Mucosa of rectum (tissue), 2 donors: ENCODE measurements around the gene EML6.

Experiments
- H3K27ac ChIP-seq, 2 donors: one replicate each; pipeline ENCODE4 v1.7.0; 2013; ENCODE audit warnings: inconsistent platforms in 2 of 2, low read depth in 2 of 2, low read length in 2 of 2
- H3K27me3 ChIP-seq, 2 donors: one replicate each; pipeline ENCODE4 v1.7.0; 2013; ENCODE audit warnings: low read length in 2 of 2; ENCODE audit not compliant: control insufficient read depth in 2 of 2, insufficient read depth in 2 of 2
- H3K36me3 ChIP-seq, 2 donors: one replicate each; pipeline ENCODE4 v1.7.0; 2013; ENCODE audit warnings: low read length in 2 of 2; ENCODE audit not compliant: control insufficient read depth in 2 of 2, insufficient read depth in 2 of 2
- H3K4me1 ChIP-seq, 2 donors: one replicate each; pipeline ENCODE4 v1.7.0; 2013; ENCODE audit warnings: low read length in 2 of 2, mild to moderate bottlenecking in 1 of 2; ENCODE audit not compliant: control insufficient read depth in 2 of 2, insufficient read depth in 2 of 2
- H3K4me3 ChIP-seq, 2 donors: one replicate each; pipeline ENCODE4 v1.7.0; 2013; ENCODE audit warnings: low read length in 2 of 2
- H3K9ac ChIP-seq, 2 donors: one replicate each; pipeline ENCODE4 v1.7.0; 2013; ENCODE audit warnings: low read length in 2 of 2, low read depth in 1 of 2, mild to moderate bottlenecking in 1 of 2
- H3K9me3 ChIP-seq, 2 donors: one replicate each; pipeline ENCODE4 v1.7.0; 2013; ENCODE audit warnings: low read length in 2 of 2; ENCODE audit not compliant: control insufficient read depth in 2 of 2
- donor health status: healthy.
- donor health status: Normal muscosa, but diverticular disease.

The EML6 gene

DNA sequence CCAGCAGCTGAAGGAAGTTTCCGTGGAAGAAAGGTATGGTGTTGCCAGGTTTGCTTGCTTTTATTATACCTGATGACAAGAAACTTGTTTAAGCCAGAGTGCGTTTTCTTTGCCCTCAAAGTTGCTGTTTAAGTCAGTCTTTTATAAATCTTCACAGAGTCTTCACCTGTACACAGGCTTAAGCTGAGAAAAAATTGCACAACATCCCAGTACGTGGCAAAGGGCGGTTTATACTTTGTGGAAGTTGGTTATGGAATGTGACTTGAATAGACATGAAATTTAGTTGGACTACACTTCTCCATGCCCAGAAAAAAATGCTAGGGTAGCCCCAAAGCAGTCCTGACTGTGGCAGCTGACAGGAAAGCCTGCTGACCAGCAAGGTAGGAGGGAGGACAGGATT is 205.3 kb downstream of the EML6 start:
- no peaks in the 10 kb centered on the region for H3K36me3 ChIP-seq
- no peak overlapping the region for H3K4me3 ChIP-seq
- no peak overlapping the region for H3K27ac ChIP-seq
- no peak overlapping the region for H3K9ac ChIP-seq
- no peaks in the 10 kb centered on the region for H3K9me3 ChIP-seq
- H3K4me1 ChIP-seq: no peaks in the 10 kb centered on the region
- H3K27me3 ChIP-seq: no peaks in the 10 kb centered on the region

GRCh38 chr2:54931473-54931872 is 208.0 kb downstream of the EML6 start:
- Histone ChIP-seq H3K4me1 (no peaks in the 10 kb centered on the region), H3K27ac (no peak overlapping the region), H3K36me3 (no peaks in the 10 kb centered on the region), H3K4me3 (no peak overlapping the region), H3K27me3 (no peaks in the 10 kb centered on the region), H3K9me3 (no peaks in the 10 kb centered on the region), H3K9ac (no peak overlapping the region)

- Histone ChIP-seq H3K4me3 (no peak overlapping the region), H3K4me1 (no peaks in the 10 kb centered on the region), H3K9me3 (peaks cover 0 to 3% of the 10 kb centered on the region in 2 donors), H3K27me3 (no peaks in the 10 kb centered on the region), H3K27ac (no peak overlapping the region), H3K36me3 (no peaks in the 10 kb centered on the region), H3K9ac (no peak overlapping the region)
Measured at GRCh38 chr2:54935389-54935788, 211.9 kb downstream of the EML6 start.

DNA sequence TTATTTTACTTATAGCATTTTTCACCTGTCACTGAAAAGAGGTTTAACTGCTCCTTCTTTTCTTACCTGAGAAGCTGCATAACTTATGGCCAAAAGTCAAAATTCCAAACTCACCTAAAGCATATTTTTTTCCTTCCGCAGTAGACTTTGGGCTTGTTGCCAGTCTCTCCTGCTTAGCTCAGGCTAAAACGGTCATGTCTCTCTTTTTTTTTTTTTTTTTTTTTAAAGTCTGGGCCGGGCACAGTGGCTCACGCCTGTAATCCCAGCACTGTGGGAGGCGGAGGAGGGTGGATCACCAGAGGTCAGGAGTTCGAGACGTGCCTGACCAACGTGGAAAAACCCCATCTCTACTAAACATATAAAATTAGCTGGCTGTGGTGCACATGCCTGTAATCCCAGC is 213.3 kb downstream of the EML6 start:
- Histone ChIP-seq H3K9me3 (peaks cover 0 to 3% of the 10 kb centered on the region in 2 donors), H3K4me3 (no peak overlapping the region), H3K27ac (no peak overlapping the region), H3K27me3 (no peaks in the 10 kb centered on the region), H3K4me1 (no peaks in the 10 kb centered on the region), H3K36me3 (no peaks in the 10 kb centered on the region), H3K9ac (no peak overlapping the region)

GRCh38 chr2:54939446-54940118 is 216.1 kb downstream of the EML6 start:
- Histone ChIP-seq H3K4me1 (no peaks in the 10 kb centered on the region), H3K9me3 (peaks cover 0 to 3% of the 10 kb centered on the region in 2 donors), H3K27me3 (no peaks in the 10 kb centered on the region), H3K9ac (no peak overlapping the region), H3K27ac (no peak overlapping the region), H3K4me3 (no peak overlapping the region), H3K36me3 (no peaks in the 10 kb centered on the region)

DNA sequence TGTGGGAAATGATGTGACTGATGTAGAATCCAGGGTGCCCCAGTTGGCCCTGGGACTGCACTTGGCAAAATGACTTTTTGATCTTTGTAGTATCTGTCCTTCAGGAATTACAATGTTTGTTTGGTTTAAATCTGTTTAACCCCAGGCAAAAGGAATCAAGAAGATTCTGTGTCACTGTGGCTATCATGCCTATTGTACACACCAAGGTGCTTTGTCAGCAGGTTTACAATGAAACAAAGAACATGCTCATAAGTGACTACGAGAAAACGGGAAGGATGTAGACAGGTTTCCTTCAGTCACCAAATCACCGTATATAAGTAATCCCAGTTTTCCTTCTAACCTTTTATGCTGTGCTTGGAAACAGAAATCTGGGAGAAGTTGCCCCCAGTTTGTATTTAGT is 217.3 kb downstream of the EML6 start:
- H3K9ac ChIP-seq: no peak overlapping the region
- peaks cover 0 to 3% of the 10 kb centered on the region in 2 donors for H3K9me3 ChIP-seq
- H3K27ac ChIP-seq: no peak overlapping the region
- H3K27me3 ChIP-seq: no peaks in the 10 kb centered on the region
- H3K36me3 ChIP-seq: no peaks in the 10 kb centered on the region
- no peak overlapping the region for H3K4me3 ChIP-seq
- no peaks in the 10 kb centered on the region for H3K4me1 ChIP-seq

DNA sequence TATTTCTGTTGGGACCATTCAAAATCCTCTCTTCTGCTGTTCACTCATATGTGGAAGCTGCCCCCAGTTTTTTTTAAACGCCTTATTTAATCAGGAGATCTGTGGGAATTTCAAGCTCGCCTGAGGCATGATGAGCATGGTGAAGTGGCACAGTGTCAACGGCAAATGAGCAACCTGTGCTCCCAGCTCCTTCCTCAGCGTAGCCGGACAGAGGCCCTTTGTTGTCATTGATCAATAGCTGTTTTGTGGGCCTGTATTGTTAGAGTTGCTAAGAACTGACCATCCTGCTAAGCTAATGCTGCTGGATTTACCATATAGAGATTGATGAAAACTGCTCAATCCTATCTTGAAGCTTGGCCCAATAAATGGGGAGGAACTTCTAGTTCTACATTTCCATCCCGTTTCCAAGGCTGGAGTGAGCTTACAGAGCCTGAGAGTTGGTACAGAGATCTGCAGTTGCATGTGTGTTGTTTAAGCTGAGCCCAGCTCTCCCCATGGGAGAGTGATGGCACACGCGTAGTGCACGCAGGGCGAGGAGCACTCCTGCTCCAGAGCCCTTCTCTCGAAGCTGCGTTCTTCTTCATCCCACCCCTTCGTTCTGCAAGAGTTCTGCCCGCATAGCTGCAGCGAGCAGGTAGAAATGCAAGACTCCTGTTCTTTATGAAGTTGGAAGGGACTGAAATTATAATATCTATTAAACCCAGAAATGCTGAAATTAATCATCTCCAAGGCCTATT is 218.0 kb downstream of the EML6 start:
- H3K36me3 ChIP-seq: no peaks in the 10 kb centered on the region
- no peaks in the 10 kb centered on the region for H3K4me1 ChIP-seq
- peaks cover 0 to 3% of the 10 kb centered on the region in 2 donors for H3K9me3 ChIP-seq
- H3K27ac ChIP-seq: no peak overlapping the region
- no peak overlapping the region for H3K4me3 ChIP-seq
- no peaks in the 10 kb centered on the region for H3K27me3 ChIP-seq
- H3K9ac ChIP-seq: no peak overlapping the region

DNA sequence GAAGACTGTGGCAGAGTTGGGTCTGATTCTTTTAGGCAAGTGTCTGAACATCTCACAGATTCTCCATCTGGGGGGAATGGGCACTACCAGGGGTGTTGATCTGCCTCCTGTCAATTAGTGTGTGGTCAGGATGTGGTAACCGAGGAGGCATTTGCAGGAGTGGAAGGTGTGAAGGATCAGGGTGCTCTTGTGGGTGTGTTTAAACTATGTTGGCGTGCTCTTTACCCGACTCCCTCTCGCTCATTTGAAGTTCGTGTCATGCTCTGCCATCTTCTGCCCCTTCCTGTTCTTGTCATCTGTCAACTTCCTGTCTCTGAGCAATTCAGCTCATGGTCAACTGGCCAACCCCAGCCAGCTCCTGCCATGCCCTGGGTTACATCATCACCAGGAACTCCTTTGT is 218.9 kb downstream of the EML6 start:
- Histone ChIP-seq H3K9ac (no peak overlapping the region), H3K4me1 (no peaks in the 10 kb centered on the region), H3K27ac (no peak overlapping the region), H3K4me3 (no peak overlapping the region), H3K9me3 (peaks cover 0 to 3% of the 10 kb centered on the region in 2 donors), H3K27me3 (no peaks in the 10 kb centered on the region), H3K36me3 (no peaks in the 10 kb centered on the region)

DNA sequence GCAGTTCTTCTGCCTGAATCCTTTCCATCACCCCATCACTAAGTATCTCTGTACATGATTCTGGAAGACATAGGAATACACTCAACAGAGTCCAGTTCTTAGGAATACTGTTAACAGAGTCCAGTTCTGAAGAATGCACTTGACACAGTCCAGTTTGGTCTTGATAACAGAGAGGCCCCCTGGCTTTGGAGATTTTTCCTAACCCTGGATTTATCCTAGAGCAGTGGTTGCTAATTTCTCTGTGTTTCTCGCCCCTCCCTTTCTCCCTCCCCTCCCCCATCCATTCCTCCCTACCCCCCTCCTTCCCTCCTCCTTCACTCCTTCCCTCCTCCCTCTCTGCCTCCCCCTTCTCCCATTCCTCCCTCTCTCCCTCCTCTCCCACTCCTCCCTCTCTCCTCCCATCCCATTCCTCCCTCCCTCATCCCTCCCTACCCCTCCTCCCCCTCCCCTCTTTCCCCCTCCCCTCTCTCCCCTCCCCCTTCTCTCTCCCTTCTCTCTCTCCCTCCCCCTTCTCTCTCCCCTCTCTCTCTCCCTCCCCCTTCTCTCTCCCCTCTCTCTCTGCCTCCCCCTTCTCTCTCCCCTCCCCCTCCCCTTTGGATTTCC is 221.4 kb downstream of the EML6 start:
- Histone ChIP-seq H3K36me3 (no peaks in the 10 kb centered on the region), H3K4me1 (no peaks in the 10 kb centered on the region), H3K27ac (no peak overlapping the region), H3K9ac (no peak overlapping the region), H3K4me3 (no peak overlapping the region), H3K9me3 (no peaks in the 10 kb centered on the region), H3K27me3 (no peaks in the 10 kb centered on the region)

GRCh38 chr2:54945391-54946219 is 222.1 kb downstream of the EML6 start:
- Histone ChIP-seq H3K9me3 (no peaks in the 10 kb centered on the region), H3K27me3 (no peaks in the 10 kb centered on the region), H3K36me3 (no peaks in the 10 kb centered on the region), H3K4me1 (no peaks in the 10 kb centered on the region), H3K4me3 (no peak overlapping the region), H3K9ac (no peak overlapping the region), H3K27ac (no peak overlapping the region)
